Esophagus muscularis mucosa (tissue), 4 donors: ENCODE measurements around the gene POU3F3. TPM values are rescaled to one million over a fixed set of nuclear protein-coding genes. Genes with fewer than 3 reads are reported as not detected.

Experiments
- DNase-seq: peaks from one replicate; pipeline ENCODE4 v3.0.0-alpha.2; 2017; ENCODE audit errors: extremely low spot score
- H3K27ac ChIP-seq, 4 donors: fragments of 200-600 bp; sonication (generic); replicated peaks in 1 of 4; 1 replicate in 3 of 4; 2 replicates in 1 of 4; pipeline ENCODE4 v1.5.1; 2016 to 2019; ENCODE audit warnings: mild to moderate bottlenecking in 1 of 4
- H3K27me3 ChIP-seq, 4 donors: fragments of 200-600 bp; sonication (generic); one replicate each; pipeline versions ENCODE4 v1.5.1 to v1.6.0; 2016 to 2019
- H3K36me3 ChIP-seq, 4 donors: fragments of 200-600 bp; sonication (generic); one replicate each; pipeline ENCODE4 v1.5.1; 2016 to 2019
- H3K4me1 ChIP-seq, 4 donors: fragments of 200-600 bp; sonication (generic); one replicate each; pipeline ENCODE4 v1.5.1; 2016 to 2019
- H3K4me3 ChIP-seq, 4 donors: fragments of 200-600 bp; sonication (generic); 1 replicate in 2 of 4; 2 replicates in 2 of 4; pipeline ENCODE4 v1.5.1; 2016 to 2019; ENCODE audit warnings: mild to moderate bottlenecking in 4 of 4, moderate library complexity in 1 of 4
- H3K9me3 ChIP-seq, 4 donors: fragments of 200-600 bp; sonication (generic); 1 replicate in 3 of 4; 2 replicates in 1 of 4; pipeline ENCODE4 v1.5.1; 2016 to 2019
- EP300 ChIP-seq: sonication (generic); formaldehyde crosslinking; IDR thresholded peaks from one replicate; pipeline ENCODE4 v1.6.1; 2017; ENCODE audit warnings: antibody characterized with exemption
- POLR2A ChIP-seq: fragments of 450-650 bp; IDR thresholded peaks from one replicate; pipeline ENCODE4 v1.6.1; 2017; ENCODE audit warnings: antibody characterized with exemption, moderate library complexity, mild to moderate bottlenecking, low read depth
- POLR2AphosphoS5 ChIP-seq, 2 donors: sonication (generic); formaldehyde crosslinking; IDR thresholded peaks; one replicate each; pipeline ENCODE4 v1.6.1; 2017; ENCODE audit warnings: antibody characterized with exemption in 2 of 2
- WGBS: methylation state at CpG from one replicate; pipeline ENCODE4 v1.1.5; 2018; 5-methylcytosine and 5-hydroxymethylcytosine counted together
- intact Hi-C: fragments of 100-400 bp; cut with DNase I; formaldehyde crosslinking; loops from one replicate; pipeline ENCODE4 v1.15.1; 2023
- total RNA-seq, 4 donors: library from RNA; depleted of rRNA; stranded (reverse); fragments of >200 nt; gene quantifications; one replicate each; pipeline versions ENCODE4 v1.1.0 to v1.2.1, GENCODE V29; 2016
- TF ChIP-seq, protein P1 (sequence below), 3 experiments: fragments of 200-600 bp in 2 of 3; fragments of 450-650 bp in 1 of 3; sonication (generic) in 2 of 3; IDR thresholded peaks; one replicate each; pipeline ENCODE4 v1.5.1; 2017 to 2019; ENCODE audit warnings: antibody characterized with exemption in 3 of 3, mild to moderate bottlenecking in 2 of 3, moderate library complexity in 1 of 3

Gene POU3F3
- total RNA-seq, 4 donors from 2014 or later = 0.11 TPM; not detected in 3

DNA sequence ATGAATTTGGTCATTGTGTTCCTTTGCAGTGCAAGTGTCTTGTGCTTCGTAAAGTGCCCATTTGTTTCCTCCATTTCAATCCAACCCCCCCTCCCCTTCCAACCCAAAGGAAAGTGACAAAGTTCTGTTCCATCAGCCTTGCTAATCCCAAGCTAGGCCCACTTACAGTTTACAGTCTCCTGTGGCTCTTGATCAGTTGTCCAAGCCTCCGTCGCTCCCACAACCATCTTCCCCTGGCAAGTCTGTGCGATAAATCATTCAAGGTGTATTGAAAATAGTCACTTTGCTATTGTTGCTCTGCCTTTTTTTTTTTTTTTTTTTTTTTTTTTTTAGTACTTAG, 6.5 kb downstream of the POU3F3 start:
- no peaks in the 10 kb centered on the region for H3K36me3 ChIP-seq
- peaks cover 0 to 94% (median 75%) of the 10 kb centered on the region in 4 donors for H3K27me3 ChIP-seq
- H3K27ac ChIP-seq = no peak overlapping the region
- no peaks in the 10 kb centered on the region for H3K9me3 ChIP-seq
- 35% methylated on average over 4 of the region's 4 CpGs for WGBS
- DNase-seq = no peak
- no peak overlapping the region for H3K4me3 ChIP-seq
- intact Hi-C loops = no loop called here
- peaks cover 16 to 46% (median 40%) of the 10 kb centered on the region in 4 donors for H3K4me1 ChIP-seq
- TF ChIP-seq POLR2A (no peak), EP300 (no peak), POLR2AphosphoS5 (IDR thresholded peaks at IDR 0.05) (no peak)
- TF ChIP-seq, protein P1, sequence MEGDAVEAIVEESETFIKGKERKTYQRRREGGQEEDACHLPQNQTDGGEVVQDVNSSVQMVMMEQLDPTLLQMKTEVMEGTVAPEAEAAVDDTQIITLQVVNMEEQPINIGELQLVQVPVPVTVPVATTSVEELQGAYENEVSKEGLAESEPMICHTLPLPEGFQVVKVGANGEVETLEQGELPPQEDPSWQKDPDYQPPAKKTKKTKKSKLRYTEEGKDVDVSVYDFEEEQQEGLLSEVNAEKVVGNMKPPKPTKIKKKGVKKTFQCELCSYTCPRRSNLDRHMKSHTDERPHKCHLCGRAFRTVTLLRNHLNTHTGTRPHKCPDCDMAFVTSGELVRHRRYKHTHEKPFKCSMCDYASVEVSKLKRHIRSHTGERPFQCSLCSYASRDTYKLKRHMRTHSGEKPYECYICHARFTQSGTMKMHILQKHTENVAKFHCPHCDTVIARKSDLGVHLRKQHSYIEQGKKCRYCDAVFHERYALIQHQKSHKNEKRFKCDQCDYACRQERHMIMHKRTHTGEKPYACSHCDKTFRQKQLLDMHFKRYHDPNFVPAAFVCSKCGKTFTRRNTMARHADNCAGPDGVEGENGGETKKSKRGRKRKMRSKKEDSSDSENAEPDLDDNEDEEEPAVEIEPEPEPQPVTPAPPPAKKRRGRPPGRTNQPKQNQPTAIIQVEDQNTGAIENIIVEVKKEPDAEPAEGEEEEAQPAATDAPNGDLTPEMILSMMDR (IDR thresholded peaks at IDR 0.05) = no peak

DNA sequence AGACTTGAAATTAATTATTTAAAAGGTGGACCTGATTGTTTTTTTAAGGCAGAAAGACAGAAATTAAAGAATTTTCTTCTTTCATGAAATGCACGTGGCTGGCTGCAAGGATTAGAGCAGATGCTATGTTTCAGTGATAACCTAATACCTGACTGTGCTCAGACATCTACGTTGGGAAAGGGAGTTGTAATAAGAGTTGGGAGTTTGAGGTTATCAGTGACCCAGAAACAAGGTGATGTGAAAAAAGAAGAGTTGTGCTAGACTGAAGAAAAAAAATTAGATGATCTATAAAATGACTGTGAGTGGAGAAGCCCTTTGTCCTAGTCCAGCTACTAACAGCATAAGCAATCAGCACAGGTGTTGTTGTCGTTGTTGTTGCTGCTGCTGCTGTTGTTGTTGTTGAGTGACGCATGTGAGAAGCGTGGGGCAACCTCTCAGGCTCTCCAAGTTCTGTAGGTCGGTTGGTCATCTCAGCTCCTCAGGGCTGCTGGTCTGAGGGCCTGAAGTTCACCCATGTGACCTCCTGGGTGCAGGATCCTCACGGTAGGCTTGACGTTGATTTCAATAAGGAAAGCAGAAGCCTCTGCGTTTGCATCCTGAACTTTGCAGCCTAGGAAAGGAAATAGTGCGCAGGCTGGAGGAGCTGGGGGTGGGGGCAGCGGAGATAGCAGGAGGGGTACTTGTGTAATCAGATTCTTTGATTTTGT, 7.6 kb downstream of the POU3F3 start:
- H3K4me1 ChIP-seq = peaks cover 16 to 40% (median 35%) of the 10 kb centered on the region in 4 donors
- no peaks in the 10 kb centered on the region for H3K36me3 ChIP-seq
- peaks cover 0 to 99% (median 81%) of the 10 kb centered on the region in 4 donors for H3K27me3 ChIP-seq
- intact Hi-C loops = no loop called here
- peak overlapping the region in 1 of 4 donors; percentile 26 for H3K4me3 ChIP-seq
- WGBS = 8% methylated on average over 11 of the region's 11 CpGs
- no peak overlapping the region for H3K27ac ChIP-seq
- TF ChIP-seq POLR2AphosphoS5 (IDR thresholded peaks at IDR 0.05) = no peak
- no peak for TF ChIP-seq POLR2A
- TF ChIP-seq, protein P1 (IDR thresholded peaks at IDR 0.05) = no peak
- no peak for TF ChIP-seq EP300
- no peak for DNase-seq
- no peaks in the 10 kb centered on the region for H3K9me3 ChIP-seq

DNA sequence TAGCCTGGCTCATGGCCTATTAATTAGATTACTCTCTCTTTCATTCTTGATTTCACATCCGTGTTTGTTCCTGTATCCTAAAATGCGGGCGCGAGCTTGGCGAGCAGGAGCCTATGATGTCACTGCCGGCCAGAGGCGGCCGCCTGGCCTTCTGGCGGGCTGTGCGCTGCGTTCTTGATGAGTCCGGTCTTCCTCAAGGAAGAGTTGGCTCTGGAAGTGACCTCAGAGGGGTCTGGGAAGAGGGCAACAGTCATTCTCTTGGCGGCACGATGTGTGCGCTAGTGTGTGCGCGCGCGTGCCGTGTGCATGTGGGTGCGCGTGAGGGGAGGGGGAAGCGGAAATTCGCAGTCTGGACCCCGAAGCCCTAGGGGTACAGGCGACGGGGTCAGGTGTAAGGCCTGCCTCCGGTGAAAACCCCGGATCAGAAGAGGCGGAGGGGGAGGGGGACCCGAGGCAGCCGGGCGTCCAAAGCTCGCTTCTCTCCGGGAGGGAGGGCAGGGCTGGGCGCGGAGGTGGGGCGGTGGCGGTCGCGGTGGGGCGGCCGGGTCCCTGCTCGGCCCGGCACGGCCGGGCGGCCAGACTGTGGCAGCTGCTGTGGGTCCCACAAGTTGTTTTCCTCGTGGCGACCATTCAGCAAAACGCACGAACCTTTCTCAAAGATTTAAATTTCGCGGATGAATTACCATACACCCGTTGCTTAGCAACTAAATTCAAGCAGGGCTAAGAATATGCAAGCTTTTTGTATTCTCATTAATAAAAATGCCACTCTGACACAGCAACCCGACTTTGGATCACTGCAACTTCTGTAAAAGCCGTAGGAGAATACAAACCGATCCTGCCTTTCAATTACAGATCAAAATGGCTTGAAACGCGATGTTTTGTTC, 8.4 kb downstream of the POU3F3 start:
- DNase-seq = no peak
- Histone ChIP-seq H3K4me3 (peak overlapping the region in 2 of 4 donors; percentile 15 to 26), H3K27me3 (peaks cover 0 to 99% (median 80%) of the 10 kb centered on the region in 4 donors), H3K9me3 (no peaks in the 10 kb centered on the region), H3K36me3 (no peaks in the 10 kb centered on the region), H3K4me1 (peaks cover 16 to 39% (median 31%) of the 10 kb centered on the region in 4 donors), H3K27ac (no peak overlapping the region)
- TF ChIP-seq POLR2A (no peak), EP300 (no peak), POLR2AphosphoS5 (IDR thresholded peaks at IDR 0.05) (no peak)
- TF ChIP-seq, protein P1 (IDR thresholded peaks at IDR 0.05) = no peak
- intact Hi-C loops = no loop called here
- WGBS = 7% methylated on average over 21 of the region's 60 CpGs

DNA sequence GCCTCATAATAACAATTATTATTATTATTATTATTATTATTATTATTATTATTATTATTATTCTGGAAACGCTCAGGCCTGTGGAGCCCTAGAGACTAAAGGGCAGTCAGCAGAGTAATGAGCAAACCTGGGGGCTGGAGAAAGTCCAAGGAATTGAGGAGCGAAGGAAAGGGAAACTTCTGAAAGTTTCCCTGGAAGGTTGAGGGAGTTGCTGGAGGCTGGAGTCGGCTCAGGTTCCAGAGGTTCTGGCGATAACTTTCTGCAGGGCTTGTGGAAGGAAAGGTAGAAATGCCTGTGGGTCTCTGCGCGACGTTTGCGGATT, 9.2 kb downstream of the POU3F3 start:
- no peak for TF ChIP-seq POLR2AphosphoS5 (IDR thresholded peaks at IDR 0.05)
- TF ChIP-seq, protein P1 (IDR thresholded peaks at IDR 0.05) = no peak
- no peak for TF ChIP-seq POLR2A
- no peak for TF ChIP-seq EP300
- Histone ChIP-seq H3K36me3 (no peaks in the 10 kb centered on the region), H3K27me3 (peaks cover 0 to 99% (median 76%) of the 10 kb centered on the region in 4 donors), H3K4me3 (no peak overlapping the region), H3K27ac (no peak overlapping the region), H3K4me1 (peaks cover 16 to 36% (median 28%) of the 10 kb centered on the region in 4 donors), H3K9me3 (no peaks in the 10 kb centered on the region)
- WGBS = 8% methylated on average over 8 of the region's 8 CpGs
- intact Hi-C loops = no loop called here
- no peak for DNase-seq
